Measurements from ENCODE around the gene DLGAP4. TPM values are rescaled to one million over a fixed set of nuclear protein-coding genes. Genes with fewer than 3 reads are reported as not detected.

DLGAP4 gene
- total and polyA plus RNA-seq, 2 of the 13 experiments (the other 11 are each of a cell fraction or from before 2014, with no cell fraction given) = 15.2 to 26.7 TPM

DNA sequence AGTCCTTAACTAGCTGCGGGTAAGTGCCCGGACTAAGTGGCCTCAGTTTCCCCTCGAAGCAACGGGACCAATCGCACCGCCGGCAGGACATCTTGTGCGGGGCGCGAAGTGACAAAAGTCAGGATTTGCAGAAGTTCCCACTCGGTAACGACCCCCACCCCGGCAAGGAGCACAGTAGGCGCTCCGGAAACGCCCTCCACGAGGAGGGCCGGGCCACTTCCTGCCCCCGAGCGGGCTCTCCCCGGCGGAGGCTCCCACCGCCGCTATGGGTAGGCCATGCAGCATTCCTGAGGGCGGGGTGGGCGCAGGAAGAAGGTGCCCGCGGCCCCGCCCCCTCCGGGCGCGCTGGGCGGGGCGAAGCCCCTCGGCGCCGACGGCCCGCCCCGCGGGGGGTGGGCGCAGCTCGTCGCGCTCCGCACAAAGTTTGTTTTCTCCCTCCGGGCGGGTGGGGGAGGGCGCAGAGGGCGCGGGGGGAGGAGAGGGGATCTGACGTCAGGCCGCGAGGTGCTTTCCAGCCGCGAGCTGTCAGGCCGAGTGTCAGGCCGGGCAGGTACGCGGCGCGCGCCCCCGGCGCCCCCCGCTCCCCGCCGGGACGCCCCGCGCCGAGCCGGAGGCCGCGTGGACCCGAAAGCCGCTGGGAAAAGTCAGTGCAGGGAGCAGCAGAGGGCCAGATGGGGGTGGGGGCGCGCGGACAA is 267.1 kb downstream of the DLGAP4 start, which contains the start of gene TGIF2:
TGIF2 (plus strand) TSS at position 495 of the 695 bp plus-strand sequence. CDS start 5,178 bp downstream, outside the sequence.
- Histone ChIP-seq H3K79me2 (ENCODE audit: insufficient read depth, low read length) (peaks cover 43% of the 10 kb centered on the region), H2AFZ (ENCODE audit: low read length) (peak within 1 kb of the TSS; percentile 4), H3K4me2 (ENCODE audit: low read depth, low read length) (peak within 1 kb of the TSS; percentile 99), H4K20me1 (ENCODE audit: insufficient read depth, low read length) (peaks cover 25% of the 10 kb centered on the region), H3K36me3 (replicated peaks in 1 of 2; ENCODE audit: control insufficient read depth in 1 of 2, insufficient read depth in 2 of 2, low read length in 2 of 2) (no peaks in the 10 kb centered on the region; a peak in 3 of 5 replicates), H3K27me3 (ENCODE audit: control insufficient read depth in 1 of 2, insufficient read depth in 2 of 2, low read length in 2 of 2) (no peaks in the 10 kb centered on the region; a peak in 1 of 5 replicates), H3K9me3 (ENCODE audit: low read length) (no peaks in the 10 kb centered on the region), H3K4me3 (replicated peaks in 1 of 3; ENCODE audit: insufficient read depth in 1 of 3, low read depth in 2 of 3, low read length in 3 of 3) (peak within 1 kb of the TSS; percentile 86 to 90 (median 86)), H3K27ac (ENCODE audit: extremely low read length, insufficient read depth, low read length) (peak within 1 kb of the TSS; percentile 89), H3K4me1 (ENCODE audit: insufficient read depth, low read length) (peaks cover 38% of the 10 kb centered on the region), H3K9ac (ENCODE audit: insufficient read depth, low read depth, low read length) (peak within 1 kb of the TSS; percentile 92)
- peak; percentile 92 for DNase-seq (ENCODE audit: low spot score)
- under 1% methylated on average over 35 of the region's 80 CpGs for WGBS (ENCODE audit: low lambda C conversion rate)
- intact Hi-C loops (cut with micrococcal nuclease; ENCODE audit: unreplicated experiment) = loop anchor here (1.0 to 10.0 kb wide), 3 partner anchors 16 to 108 kb away; partner anchors contain the start of gene RAB5IF
- in situ Hi-C loops (cut with HindIII; ENCODE audit: extremely low pct_ligation_motif_present, low pct_unique_long_range_greater_than_20kb) = no loop called here
- no peak for FAIRE-seq
- no TSS peak for BruUV-seq (replicated peaks)
- peak; percentile 72 for ATAC-seq
- CTCF ChIA-PET (ENCODE audit: low intra/inter-chr PET ratio, low total read pairs) = interaction anchor here (1.1 kb wide), 1 partner anchor 10 kb away, joined by 3 read pairs; no protein-coding TSS in a partner anchor
- POLR2A ChIA-PET = interaction anchor here (0.7 to 9.0 kb wide), 20 partner anchors 11 to 831 kb away, joined by 3 to 167 read pairs (median 5); partner anchors contain the start of genes DSN1, RAB5IF, RBM39 and SCAND1
- peak; percentile 79; the same call in 1 of the 2 replicates for TF ChIP-seq ZNF230 (CRISPR knock-in tag; IDR thresholded peaks at IDR 0.05)
- TF ChIP-seq, protein P1, sequence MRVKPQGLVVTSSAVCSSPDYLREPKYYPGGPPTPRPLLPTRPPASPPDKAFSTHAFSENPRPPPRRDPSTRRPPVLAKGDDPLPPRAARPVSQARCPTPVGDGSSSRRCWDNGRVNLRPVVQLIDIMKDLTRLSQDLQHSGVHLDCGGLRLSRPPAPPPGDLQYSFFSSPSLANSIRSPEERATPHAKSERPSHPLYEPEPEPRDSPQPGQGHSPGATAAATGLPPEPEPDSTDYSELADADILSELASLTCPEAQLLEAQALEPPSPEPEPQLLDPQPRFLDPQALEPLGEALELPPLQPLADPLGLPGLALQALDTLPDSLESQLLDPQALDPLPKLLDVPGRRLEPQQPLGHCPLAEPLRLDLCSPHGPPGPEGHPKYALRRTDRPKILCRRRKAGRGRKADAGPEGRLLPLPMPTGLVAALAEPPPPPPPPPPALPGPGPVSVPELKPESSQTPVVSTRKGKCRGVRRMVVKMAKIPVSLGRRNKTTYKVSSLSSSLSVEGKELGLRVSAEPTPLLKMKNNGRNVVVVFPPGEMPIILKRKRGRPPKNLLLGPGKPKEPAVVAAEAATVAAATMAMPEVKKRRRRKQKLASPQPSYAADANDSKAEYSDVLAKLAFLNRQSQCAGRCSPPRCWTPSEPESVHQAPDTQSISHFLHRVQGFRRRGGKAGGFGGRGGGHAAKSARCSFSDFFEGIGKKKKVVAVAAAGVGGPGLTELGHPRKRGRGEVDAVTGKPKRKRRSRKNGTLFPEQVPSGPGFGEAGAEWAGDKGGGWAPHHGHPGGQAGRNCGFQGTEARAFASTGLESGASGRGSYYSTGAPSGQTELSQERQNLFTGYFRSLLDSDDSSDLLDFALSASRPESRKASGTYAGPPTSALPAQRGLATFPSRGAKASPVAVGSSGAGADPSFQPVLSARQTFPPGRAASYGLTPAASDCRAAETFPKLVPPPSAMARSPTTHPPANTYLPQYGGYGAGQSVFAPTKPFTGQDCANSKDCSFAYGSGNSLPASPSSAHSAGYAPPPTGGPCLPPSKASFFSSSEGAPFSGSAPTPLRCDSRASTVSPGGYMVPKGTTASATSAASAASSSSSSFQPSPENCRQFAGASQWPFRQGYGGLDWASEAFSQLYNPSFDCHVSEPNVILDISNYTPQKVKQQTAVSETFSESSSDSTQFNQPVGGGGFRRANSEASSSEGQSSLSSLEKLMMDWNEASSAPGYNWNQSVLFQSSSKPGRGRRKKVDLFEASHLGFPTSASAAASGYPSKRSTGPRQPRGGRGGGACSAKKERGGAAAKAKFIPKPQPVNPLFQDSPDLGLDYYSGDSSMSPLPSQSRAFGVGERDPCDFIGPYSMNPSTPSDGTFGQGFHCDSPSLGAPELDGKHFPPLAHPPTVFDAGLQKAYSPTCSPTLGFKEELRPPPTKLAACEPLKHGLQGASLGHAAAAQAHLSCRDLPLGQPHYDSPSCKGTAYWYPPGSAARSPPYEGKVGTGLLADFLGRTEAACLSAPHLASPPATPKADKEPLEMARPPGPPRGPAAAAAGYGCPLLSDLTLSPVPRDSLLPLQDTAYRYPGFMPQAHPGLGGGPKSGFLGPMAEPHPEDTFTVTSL (CRISPR knock-in tag; IDR thresholded peaks at IDR 0.05; ENCODE audit: borderline replicate concordance) = no peak
- no peak; the same call in 1 of the 2 replicates for TF ChIP-seq NFYC (CRISPR knock-in tag; IDR thresholded peaks at IDR 0.05)
- peak; percentile 85 for TF ChIP-seq POLR2AphosphoS5 (IDR thresholded peaks at IDR 0.05; ENCODE audit: low read depth, low read length)
- TF ChIP-seq, protein P2, sequence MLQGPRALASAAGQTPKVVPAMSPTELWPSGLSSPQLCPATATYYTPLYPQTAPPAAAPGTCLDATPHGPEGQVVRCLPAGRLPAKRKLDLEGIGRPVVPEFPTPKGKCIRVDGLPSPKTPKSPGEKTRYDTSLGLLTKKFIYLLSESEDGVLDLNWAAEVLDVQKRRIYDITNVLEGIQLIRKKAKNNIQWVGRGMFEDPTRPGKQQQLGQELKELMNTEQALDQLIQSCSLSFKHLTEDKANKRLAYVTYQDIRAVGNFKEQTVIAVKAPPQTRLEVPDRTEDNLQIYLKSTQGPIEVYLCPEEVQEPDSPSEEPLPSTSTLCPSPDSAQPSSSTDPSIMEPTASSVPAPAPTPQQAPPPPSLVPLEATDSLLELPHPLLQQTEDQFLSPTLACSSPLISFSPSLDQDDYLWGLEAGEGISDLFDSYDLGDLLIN (CRISPR knock-in tag; IDR thresholded peaks at IDR 0.05; ENCODE audit: borderline replicate concordance) = no peak; the same call in 1 of the 2 replicates
- TF ChIP-seq NFIC (IDR thresholded peaks at IDR 0.05; ENCODE audit: low read length) = peak; percentile 55; the same call in 1 of the 2 replicates
- no peak for TF ChIP-seq ZNF644 (CRISPR knock-in tag; IDR thresholded peaks at IDR 0.05; ENCODE audit: low read depth)
- no peak for TF ChIP-seq JUN (CRISPR knock-in tag; IDR thresholded peaks at IDR 0.05)
- 0 out of 2 replicates have a peak, but pooled peaks have one; percentile 11 for TF ChIP-seq ZNF101 (CRISPR knock-in tag; IDR thresholded peaks at IDR 0.05; ENCODE audit: borderline replicate concordance, low read depth)
- TF ChIP-seq, protein P3, sequence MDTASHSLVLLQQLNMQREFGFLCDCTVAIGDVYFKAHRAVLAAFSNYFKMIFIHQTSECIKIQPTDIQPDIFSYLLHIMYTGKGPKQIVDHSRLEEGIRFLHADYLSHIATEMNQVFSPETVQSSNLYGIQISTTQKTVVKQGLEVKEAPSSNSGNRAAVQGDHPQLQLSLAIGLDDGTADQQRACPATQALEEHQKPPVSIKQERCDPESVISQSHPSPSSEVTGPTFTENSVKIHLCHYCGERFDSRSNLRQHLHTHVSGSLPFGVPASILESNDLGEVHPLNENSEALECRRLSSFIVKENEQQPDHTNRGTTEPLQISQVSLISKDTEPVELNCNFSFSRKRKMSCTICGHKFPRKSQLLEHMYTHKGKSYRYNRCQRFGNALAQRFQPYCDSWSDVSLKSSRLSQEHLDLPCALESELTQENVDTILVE (CRISPR knock-in tag; IDR thresholded peaks at IDR 0.05) = peak; percentile 63; the same call in 1 of the 2 replicates
- peak; percentile 99 for TF ChIP-seq TEAD3 (CRISPR knock-in tag; optimal IDR thresholded peaks at IDR 0.05; ENCODE audit: borderline replicate concordance)
- TF ChIP-seq CEBPG (CRISPR knock-in tag; IDR thresholded peaks at IDR 0.05) = no peak
- TF ChIP-seq NR1H2 (CRISPR knock-in tag; IDR thresholded peaks at IDR 0.05; ENCODE audit: borderline replicate concordance, low read depth) = 0 out of 2 replicates have a peak, but pooled peaks have one; percentile 82

All from HepG2 (cell line).